ENCODE measurements around the gene MMP24.
A peak's percentile ranks its signal among the peaks of the same experiment; 100 is the strongest.
"Not testable (repeated sequence)": the region's sequence is repeated elsewhere in the genome, so short reads cannot be mapped to it uniquely, and the experiment has no call there.

Gene MMP24

DNA sequence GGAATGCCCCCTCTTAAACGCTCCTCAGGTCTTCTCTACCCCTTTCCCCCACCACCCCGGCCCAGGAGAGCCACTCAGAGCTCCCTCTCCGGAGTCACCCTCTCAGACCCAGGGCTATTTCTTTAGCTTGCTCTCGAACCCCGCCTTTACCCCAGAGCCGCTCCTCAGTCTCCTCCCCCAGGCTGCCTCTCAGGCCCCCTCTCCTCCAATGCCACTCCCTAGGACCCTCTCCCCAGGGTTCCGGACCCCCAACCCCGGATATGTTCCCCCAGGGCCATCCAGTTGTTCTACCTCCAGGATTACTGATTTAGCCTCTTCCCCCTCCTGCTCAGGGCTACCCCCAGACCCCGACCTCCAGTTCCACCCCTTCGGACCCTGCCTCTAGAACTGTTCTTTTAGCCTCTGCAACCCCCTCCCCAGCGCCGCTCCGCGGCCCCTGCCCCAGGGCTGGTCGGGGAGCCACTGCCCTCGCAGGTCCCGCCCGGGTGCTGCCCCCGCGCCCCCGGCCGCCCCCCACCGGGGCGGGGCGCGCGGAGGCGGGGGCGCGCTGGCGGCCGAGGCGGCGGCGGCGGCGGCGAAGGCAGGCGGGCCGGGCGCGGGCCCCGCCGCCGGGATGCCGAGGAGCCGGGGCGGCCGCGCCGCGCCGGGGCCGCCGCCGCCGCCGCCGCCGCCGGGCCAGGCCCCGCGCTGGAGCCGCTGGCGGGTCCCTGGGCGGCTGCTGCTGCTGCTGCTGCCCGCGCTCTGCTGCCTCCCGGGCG is at the start of gene MMP24:
TSS of gene MMP24 (plus strand) at position 565 of the 758 bp plus-strand sequence. CDS start at position 614, 49 bp downstream.
- no peak for DNase-seq

DNA sequence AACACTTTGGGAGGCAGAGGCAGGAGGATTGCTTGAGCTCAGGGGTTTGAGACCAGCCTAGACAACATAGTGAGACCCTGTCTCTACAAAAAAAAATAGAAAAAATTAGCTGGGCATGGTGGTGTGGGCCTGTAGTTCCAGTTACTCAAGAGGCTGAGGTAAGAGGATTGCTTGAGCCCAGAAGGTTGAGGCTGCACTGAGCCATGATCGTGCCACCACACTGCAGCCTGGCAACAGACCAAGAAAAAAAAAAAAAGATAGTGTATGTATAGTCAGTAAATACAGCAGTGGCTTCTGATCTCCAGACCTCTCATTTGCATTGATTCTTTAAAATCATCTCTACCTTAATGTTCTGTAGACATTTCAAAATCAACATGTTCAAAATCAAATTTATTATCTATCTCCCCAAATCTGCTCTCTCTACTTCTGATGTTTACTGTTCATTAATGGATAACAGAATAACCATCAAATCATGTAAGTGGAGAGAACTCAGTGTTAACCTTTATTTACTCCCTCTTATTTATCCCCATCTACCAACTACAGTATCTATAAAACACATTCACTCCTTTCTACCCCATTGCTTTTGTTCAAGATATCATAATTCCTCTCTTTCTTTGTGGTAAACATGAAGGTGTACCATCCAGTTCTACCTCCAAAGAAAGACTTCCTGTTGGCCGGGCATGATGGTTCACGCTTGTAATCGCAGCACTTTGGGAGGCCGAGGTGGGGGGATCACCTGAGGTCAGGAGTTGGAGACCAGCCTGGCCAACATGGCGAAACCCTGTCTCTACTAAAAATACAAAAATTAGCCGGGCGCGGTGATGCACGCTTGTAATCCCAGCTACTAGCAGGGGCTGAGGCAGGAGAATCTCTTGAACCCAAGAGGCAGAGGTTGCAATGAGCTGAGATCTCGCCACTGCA is 46.9 kb upstream of the MMP24 start:
- no peak for DNase-seq

DNA sequence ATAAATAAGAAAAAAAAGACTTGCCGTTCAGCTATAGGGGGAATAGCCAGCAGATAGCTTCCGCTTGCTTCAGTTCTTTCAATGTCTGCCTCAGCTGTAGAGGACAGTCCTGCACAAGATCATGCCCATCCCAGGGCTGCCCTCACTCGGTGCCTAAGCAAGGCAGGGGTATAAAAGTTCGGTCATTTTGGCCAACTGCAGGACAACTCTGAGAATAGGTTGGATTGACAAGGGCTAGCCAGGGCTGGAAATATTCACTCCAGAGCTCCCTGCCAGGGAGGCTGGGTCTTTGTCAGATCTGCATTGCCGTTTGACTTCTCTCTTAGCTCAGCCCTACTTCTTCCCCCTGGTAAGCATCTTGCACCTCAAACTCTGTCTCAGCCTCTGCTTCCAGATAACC is 46.2 kb upstream of the MMP24 start:
- no peak for DNase-seq

DNA sequence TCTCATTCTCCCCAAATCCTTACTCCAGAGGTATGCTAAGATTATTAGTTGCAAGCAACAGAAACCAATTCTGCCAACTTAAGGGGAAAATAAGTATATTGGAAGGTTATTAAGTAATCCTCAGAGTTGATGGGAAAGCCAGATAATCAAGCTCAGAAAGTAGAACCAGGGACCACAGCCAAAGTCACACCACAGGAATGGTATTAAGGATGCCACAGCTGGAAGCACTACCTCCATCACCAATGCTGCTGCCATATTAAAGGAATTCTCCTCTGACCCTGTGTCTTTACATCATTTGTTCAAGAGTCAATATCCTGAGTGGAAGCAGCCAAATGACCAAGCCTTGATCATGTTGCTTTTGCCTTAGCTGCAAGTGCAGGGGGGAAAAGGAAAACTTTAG is 44.8 kb upstream of the MMP24 start:
- DNase-seq, result no peak

DNA sequence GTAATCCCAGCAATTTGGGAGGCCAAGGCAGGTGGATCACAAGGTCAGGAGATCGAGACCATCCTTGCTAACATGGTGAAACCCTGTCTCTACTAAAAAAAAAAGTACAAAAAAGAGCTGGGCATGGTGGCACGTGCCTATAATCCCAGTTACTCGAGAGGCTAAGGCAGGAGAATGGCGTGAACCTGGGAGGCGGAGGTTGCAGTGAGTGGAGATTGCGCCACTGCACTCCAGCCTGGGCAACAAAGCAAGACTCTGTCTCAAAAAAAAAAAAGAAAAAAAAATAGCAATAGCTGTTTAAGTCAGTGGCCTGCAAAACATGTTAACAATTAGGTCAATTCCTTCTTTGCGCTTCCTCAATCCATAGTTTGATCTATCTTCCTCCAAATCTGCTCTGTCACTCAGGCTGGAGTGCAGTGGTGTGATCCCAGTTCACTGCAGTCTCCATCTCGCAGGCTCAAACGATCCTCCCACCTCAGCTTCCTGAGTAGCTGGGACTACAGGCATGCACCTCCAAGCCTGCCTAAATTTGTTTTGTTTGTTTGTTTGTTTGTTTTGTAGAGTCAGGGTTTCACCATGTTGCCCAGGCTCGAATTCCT is 39.7 kb upstream of the MMP24 start:
- DNase-seq, result not testable (repeated sequence)

DNA sequence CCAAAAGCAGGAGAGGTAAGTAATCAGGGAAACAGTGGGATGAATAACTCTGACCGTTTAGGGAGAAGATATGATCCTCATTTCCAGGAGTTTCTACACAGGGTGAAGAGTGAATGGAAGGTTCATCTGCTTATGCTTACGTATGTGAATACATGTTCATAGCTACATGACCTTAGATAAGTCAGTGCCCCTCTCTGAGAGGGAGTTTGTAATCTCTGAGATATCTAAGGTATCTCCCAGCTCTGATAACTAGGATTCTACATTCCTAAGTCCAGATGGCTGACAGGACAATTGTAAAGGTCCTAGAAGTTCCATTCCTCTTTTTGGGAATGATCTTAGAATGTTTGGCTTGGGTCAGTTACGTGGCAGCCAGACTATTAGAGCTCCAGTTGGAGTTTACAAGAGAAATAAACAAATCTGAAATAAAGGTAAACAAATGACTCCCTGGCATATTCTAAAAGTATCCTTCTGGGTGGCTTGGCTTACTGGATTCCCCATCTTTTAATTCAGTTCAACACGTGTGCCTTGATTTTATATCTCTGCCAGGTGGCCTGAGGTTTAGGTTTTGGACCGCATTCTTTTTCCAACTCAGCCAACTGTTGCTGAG is 38.8 kb upstream of the MMP24 start:
- no peak for DNase-seq

DNA sequence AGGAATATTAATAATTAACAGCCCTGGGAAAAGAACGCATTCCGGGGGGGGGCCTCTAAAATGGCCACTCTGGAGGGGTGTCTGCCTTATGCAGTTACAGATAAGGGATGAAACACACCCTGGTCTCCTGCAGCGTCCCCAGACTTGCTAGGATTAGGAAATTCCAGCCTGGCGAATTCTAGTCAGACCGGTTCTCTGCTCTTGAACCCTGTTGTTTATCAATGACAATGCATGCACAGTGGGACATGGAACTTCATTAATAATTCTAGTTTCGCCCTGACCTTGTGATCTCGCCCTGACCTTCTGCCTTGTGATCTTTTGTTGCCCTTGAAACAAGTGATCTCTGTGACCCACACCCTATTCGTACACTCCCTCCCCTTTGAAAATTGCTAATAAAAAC is 37.3 kb upstream of the MMP24 start:
- not testable (repeated sequence) for DNase-seq

DNA sequence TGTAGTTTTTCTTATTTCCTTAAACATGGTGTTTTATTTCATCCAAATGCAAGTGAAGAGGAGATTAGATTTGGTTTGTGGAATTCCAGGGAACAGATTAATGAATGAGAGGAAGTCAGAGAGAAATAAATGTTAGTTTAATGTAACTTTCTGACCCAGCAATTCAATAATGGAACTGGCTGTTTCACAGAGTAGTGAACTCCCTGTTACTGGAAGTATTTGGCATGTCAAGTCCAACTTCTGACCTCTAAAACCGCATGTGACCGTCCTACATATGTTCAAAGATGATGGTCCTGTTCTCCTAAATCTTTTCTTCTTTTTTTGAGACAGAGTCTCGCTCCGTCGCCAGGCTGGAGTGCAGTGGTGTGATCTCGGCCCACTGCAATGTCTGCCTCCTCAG is 35.9 kb upstream of the MMP24 start:
- no peak for DNase-seq

DNA sequence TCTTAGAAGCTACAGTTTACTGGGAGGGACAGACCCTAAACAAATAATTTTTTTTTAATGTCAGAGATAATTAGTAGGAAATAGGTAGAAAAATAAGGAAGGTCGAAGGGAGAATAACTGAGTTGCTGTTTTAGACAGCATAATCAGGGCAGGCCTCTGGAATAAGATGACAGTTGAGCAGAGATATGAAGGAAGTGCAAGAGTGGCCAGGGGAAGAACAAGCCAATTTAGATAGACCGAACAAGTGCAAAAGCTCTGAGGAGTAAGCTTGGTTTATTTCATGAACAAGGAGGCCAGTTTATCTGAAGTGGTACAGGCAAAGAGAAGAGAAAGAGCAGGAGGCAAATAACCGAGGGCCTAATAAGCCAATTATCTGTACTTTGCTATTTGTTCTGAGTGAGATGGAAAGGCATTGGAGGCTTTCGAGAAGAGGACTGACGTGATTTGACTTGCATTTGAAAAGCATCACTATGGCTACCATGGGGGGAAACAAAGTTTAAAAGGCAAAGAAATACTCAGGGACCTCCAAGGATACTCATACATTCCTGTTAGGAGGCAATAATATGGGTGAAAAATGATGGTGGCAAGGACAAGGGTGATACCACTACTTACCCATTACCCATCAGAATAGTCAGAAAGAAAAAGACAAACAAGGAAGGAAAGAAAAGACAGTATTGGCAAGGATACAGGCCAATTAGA is 34.9 kb upstream of the MMP24 start:
- no peak for DNase-seq

DNA sequence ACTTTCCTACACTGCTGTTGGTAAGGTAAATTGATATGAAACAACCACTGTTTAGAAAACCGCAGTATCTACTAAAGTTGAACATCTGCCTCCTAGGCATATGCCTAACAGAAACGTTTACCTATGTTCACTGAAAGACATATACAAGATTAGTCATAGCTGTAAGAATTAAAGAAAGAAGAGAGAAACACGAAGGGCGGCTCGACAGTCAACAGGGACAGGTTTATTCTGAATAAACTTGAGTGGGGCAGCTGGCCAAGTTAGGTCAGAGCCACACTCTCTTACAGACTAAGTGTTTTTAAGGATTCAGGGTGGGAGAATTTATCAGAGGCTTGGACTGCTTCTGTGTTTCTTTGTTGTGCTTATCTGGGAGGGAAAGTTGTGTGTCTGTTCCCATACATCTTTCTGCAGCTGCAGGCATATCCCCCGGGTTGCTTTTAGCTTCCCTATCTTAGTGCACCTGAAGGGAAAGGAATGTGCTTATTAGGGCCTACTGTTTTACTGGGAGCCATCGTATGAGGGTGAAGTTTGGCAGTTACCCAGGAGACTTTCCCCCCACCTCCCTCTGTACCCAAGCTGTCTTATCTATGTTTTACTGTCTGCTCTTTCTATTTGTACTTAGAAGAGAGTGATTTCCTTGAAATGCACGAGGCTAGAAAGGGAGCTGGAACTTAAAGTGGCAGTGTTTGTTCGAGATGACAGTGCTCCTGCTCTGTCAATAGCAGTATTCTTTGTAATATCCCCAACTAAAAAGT is 34.2 kb upstream of the MMP24 start:
- DNase-seq, result no peak

DNA sequence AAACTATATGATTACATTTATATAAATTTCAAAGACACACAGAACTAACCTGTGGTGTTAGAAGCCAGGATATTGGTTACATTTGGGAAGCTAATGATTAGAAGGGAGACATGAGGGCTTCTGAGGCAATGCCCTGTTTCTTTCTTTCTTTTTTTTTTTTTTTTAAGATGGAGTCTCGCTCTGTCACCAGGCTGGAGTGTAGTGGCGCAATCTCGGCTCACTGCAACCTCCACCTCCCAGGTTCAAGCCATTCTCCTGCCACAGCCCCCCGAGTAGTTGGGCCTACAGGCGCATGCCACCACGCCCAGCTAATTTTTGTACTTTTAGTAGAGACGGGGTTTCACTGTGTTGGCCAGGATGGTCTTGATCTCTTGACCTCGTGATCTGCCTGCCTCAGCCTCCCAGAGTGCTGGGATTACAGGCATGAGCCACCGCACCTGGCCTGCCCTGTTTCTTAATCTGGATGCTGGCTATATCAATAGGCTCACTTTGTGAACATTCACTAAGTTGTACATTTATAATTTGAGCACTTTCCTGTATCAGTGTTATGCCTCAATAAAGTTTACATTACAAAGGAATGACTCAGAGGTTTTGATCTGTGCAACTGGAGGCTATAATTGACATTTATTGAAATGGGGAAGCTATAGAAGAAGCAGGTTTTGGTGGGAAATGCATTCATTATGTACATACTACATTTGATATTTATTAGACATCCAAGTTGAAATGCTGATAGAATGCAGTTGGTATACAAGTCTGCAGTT is 33.3 kb upstream of the MMP24 start:
- not testable (repeated sequence) for DNase-seq

DNA sequence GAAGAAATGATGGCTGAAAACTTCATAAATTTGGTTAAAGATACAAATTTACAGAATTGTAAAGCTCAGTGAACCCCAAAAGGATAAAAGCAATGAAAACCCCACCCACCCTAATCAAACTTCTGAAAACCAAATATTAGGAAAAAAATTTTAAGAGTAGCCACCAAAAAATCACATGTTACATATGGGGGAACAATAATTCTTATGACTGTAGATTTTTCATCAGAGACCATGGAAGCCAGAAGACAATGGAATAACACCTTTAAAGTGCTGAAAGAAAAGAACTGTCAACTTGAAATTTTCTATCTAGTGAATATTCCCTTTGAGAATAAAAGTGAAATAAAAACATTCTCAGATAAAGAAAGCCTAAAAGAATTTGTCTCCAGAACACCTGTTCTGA is 30.2 kb upstream of the MMP24 start:
- DNase-seq, result no peak

DNA sequence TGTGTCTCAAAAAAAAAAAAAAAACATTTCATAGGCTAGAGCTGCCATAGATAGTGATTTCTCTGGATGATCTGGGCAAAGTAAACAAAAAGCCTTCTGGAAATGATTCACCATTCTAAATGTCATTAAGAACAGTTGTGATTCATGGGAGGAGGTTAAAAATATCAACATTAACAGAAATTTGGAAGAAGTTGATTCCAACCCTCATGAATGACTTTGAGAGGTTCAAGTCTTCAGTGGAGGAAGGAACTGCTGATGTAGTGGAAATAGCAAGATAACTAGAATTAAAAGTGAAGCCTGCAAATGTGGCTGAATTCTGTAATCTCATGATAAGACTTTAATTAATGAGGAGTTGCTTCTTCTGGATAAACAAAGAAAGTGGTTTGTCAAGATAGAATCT is 26.8 kb upstream of the MMP24 start:
- no peak for DNase-seq

DNA sequence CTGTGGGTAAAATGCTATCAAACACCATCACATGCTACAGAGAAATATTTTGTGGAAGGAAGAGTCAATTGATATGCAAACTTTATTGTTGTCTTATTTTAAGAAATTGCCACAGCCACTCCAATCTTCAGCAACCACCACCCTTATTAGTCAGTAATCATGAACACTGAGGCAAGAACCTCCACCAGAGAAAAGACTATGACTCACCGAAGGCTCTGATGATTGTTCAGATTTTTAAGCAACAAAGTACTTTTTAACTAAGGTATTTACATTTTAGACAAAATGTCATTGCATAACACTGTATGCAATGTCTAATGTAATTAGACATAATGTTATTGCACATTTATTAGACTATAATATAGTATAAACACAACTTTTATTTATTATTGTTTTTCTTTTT is 26.2 kb upstream of the MMP24 start:
- no peak for DNase-seq

DNA sequence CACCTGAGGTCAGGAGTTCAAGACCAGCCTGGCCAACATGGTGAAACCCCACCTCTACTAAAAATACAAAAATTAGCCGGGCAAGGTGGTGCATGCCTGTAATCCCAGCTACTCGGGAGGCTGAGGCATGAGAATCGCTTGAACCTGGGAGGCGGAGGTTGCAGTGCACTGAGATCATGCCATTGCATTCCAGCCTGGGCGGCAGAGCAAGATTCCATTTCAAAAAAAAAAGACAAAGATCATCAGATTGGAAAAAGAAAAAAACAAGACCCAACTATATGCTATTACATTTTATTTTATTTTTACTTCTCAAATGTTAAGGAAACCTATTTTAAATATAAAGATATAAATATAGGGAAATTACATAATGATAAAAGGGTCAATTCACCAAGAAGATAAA is 25.0 kb upstream of the MMP24 start:
- not testable (repeated sequence) for DNase-seq

DNA sequence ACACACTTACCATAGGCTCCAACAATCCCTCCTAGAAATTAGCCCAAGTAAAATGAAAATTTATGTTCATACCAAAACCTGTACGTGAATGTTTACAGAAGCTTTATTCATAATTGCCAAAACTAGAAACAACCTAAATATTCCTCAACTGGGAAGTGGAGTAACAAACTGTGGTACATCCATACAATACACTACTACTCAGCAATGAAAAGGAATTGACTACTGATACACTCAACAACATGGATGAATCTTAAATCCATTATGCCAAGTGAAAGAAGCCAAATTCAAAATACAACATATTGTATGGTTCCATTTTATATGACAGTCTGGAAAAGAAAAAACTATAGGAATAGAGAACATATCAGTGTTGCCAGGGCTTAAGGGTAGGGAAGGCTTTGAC is 19.7 kb upstream of the MMP24 start:
- DNase-seq, result no peak

DNA sequence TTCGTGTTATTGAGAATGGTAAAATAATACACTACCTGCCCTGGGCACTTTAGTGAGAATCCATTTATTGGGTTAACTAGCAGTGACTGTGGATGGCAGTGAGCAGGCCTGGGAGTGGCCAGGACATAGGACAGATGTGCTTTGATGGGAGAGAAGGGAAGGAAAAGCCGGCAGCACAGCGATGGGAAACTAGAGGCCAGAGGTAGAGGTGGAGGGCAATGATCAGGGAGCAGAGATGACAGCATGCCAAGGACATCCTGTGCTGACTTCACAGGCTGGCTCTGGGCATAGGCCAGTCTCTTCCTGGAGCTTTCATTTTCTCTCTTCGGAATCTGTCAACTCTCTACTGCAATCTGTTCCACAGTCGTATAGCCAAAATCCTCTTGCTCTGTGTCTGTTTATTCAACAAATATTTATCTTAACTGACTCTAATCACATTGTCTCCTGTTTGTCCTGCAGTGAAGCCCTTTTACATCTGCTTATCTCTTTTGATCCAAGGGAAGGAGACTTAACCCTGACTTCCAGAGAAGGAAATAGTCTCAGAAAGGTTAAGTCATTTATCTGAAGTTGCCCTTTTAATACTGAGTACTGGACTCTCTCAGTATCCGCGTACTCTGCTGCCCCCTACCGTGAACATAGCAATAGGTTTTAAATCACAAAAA is 18.4 kb upstream of the MMP24 start:
- peak; percentile 84 for DNase-seq

DNA sequence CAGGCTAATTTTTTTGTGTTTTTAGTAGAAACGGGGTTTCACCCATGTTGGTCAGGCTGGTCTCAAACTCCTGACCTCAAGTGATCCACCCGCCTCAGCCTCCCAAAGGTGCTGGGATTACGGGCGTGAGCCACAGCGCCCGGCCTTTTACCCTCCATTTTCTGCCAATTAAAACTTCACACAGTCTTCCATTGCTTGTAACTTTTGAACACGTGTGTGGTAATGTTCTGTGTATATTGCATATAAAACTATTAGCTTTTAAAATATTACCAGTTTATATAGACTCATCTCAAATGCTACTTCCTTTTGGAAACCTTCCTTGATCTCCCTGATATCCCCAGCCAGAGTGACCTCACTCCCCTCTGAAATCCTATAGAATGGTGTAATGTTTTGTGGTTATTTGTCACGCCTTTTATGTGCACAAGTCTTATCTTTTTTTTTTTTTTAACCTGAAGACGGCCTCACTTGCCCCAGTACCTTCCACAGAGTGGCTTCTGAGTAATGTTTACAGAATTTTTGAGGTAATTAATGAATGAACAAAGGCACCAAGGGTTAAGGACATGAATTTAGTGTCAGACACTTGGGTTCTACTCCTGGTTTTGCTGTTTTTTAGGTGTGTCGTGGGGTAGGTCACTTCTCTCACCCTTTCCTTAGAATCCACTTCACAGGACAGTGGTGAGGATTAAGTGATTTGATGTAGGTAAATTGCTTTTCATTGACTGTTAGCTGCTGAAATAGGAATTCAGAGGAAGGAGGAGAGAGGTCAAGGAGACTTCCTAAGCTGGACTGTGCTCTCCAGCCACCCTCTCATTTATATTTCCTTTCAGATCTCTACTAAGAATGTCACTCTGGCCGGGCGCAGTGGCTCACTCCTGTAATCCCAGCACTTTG is 11.2 kb upstream of the MMP24 start:
- no peak for DNase-seq

DNA sequence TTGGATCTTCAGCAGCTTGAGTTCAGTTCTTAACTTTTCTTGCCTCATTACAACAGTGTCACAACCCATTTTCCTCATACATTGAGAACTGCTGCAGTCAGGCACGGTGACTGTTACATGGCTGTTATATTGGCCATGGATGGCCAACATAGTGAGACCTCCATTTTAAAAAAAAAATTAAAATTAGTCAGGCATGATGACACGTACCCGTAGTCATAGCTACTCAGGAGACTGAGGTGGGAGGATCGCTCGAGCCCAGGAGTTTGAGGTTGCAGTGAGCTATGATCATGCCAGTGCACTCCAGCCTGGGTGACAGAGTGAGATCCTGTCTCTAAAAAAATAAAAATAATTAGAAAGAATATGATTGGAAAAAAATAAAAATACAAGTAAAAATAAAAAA is 9.9 kb upstream of the MMP24 start:
- DNase-seq, result no peak
